ENCODE results near the gene RASSF7.
"Not testable (repeated sequence)": the region's sequence is repeated elsewhere in the genome, so short reads cannot be mapped to it uniquely, and the experiment has no call there.

Gene RASSF7

DNA sequence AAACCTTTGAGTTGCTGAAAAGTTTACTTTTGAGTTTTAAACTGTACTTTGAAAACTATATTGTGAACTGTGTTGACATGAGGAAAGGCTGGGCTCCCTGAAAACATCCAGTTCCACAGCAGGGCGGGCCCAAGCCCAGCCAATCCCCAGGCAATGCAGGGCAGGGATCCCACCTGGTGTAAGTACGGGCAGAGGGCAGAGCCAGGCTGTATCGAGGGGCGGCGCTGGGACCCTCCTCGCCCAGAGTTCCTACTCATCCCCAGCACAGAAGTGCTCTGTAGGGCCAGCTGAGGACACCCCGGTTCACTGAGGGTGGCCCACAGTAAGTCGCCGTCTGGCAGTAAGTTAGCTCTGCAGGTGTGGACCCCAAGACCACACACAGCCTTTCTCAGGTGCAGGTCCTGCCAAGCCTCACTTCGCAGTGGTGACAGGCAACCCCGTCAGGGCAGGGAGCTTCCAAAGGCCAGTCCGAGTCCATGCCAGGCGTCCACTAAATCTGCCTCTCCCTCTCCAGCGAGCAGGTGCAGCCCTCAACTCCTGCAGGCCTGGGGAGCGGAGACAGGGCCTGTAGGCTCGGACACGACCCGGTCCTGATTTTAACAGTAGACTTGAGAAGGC lies 6.3 kb downstream of the RASSF7 start:
- DNase-seq (ENCODE audit: low read depth in 2 of 2): no peak

DNA sequence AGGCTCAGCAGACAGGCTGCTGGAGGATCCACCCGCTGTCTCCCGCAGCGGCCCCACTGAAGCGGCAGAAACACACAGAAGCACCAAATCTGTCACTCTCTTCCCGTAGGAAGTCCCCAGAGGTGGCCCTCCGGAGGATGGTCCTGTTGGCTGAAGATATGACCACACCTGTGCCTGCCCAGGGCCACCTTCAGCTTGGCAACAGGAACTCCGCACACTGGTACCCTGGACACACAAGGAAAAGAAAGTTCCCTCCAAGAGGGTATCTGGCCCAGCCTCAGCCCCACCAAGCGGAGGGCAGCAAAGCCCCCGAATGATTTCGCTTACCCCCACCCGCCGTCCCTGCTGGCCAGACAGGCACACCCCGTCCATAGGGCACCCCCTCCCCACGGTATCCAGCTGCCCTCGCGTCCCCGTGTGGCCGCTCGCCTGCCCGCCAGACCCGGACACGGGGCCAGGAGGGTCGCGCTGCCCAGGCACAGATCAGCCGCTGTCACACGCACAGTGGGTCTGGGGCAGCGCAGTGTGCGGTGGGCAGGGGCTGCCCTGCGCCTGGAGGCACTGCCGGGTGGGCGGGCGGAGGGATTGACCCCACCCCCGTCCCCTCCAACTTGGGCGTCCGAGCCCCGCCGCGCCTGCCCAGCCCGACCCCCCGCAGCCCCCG lies 7.0 kb downstream of the RASSF7 start:
- no peak for DNase-seq (ENCODE audit: low read depth in 2 of 2)

DNA sequence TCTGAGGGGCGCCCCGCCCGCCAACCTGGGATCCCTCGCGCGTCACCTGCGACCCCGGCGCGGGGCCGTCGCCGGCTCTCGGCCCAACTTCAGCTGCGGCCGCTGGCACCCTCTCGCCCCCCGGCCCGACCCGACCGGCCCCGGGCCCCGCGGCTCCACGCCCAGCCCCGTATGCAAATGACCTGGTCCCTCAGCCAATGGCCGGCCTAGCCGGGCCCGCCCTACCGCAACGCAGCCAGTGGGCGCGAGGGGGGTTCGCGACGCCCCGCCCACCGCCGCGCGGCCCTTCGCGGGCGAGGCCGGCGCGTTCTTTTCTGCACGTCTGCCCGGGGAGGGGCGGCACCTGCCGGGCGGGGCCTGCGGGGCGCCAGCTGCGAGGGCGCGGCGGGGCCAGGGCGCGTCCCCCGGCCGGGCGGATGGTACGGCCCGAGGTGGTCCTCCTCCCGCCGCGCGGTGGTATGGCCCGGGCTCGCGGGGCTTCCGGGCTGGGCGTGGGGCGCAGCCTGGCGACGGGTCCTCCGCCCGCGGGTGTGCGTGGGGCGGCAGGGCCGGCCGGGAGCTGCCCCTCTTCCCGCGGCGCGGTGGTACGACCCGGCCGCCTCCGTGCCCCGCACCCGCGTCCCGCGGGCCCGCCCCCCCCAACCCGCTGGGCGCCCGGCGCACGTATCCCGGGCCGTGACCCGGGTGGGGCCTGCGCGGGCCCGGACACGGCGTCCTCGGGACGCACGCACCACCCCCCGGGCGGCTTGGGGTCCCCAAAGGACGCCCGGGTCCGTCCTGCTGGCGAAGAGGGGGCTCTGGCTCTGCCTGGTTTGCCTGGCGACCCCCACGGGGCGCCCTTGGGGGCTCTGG lies 7.8 kb downstream of the RASSF7 start:
- peak; percentile 70 to 89 for DNase-seq (ENCODE audit: low read depth in 2 of 2)

DNA sequence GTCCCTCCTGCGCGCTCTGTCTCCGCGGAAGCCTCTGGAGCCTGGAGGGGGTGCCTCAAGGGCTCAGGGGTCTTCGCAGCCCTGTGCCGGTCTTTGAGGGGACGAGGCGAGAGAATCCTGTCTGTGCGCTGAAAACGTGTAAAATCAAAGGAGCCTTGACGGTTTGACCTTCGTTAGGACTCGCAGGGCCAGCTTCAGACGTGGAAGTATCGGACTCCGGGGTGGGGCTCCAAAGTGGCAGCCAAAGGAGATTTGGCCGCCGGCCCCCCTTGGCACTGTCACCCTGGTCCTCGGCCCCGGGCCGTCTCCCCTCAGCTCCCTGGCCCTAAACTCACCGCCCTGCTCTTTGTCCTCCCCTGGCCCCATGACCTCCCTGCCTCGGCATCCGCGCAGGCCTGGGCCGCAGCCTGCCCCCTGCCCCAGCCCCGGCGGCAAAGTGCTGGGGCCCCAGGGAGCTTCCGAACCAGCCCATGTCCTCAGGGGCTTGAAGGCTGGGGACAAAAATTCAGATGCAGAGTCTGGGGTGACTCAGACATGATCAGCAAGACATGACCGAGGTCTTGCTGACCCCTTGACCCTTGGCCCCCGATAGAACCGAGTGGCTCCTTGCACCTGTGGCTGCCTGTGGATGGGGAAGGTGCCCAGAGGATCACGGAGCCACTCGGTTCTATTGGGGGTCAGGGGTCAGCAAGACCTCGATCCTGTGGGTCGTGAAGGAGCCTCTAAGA lies 8.6 kb downstream of the RASSF7 start:
- DNase-seq (ENCODE audit: low read depth in 2 of 2): no peak

DNA sequence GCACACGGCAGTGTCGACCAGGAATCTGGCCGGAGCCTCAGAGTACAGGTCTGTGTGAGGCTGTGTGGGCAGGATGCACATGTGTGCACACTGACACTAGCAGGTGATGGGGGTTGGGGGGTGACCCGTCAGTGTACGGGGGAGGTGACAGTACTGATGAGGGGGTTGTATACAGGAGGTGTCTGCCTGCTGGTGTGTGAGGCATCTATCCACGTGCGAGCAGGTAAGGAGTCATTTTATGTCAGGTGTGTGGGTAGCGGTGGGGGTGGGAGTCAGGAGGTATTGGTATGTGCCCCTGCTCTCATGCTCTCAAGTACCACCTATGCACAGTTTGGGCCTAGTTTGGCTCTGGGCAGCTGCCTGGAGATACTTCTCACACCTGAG lies 11.0 kb downstream of the RASSF7 start:
- DNase-seq (ENCODE audit: low read depth in 2 of 2): no peak

DNA sequence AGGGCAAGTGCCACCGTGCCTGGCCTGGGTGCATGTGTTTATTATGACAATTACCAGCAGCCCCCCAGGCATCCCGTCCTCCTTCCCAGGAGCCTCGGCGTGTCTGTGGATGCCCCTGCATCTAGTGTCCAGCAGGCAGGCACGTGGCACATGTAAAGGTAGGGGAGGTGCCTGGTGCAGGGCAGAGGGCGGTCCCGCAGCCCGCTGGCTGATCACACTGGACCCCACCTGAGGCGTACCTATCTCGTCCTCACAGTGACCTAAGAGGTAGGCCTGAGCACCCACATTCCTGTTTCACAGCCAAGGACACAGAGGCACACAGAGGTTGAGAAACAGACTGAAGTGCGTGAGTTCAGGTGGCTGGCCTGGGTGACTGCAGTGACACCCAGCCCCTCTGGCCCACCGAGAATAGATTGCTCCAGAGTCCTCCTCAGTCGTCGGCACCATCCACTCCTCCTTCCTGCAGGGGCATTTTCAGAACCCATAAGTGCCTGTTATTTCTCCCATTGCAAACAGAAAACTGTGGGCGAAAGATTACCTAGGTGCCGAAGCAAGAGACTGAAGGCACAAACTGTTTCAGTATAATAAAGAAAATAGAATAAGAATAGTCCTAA lies 12.5 kb downstream of the RASSF7 start:
- no peak for DNase-seq (ENCODE audit: low read depth in 2 of 2)

DNA sequence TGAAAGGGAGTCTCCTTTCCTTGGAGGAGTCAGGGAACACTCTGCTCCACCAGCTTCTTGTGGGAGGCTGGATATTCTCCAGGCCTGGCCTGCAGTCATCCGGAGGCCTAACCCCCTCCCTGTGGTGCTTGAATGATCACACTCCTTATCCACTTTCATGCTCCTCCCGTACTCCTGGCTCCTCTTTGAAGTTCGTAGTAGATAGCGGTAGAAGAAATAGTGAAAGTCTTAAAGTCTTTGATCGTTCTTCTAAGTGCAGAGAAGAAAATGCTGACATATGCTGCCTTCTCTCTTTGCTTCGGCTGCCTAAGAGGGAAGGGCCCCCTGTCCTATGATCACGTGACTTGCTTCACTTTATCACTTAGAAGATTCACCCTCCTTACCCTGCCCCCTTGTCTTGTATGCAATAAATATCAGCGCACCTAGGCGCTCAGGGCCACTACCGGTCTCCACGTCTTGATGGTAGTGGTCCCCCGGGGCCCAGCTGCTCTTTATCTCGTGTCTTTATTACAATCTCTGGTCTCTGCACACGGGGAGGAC lies 13.3 kb downstream of the RASSF7 start:
- not testable (repeated sequence) for DNase-seq (ENCODE audit: low read depth in 2 of 2)

DNA sequence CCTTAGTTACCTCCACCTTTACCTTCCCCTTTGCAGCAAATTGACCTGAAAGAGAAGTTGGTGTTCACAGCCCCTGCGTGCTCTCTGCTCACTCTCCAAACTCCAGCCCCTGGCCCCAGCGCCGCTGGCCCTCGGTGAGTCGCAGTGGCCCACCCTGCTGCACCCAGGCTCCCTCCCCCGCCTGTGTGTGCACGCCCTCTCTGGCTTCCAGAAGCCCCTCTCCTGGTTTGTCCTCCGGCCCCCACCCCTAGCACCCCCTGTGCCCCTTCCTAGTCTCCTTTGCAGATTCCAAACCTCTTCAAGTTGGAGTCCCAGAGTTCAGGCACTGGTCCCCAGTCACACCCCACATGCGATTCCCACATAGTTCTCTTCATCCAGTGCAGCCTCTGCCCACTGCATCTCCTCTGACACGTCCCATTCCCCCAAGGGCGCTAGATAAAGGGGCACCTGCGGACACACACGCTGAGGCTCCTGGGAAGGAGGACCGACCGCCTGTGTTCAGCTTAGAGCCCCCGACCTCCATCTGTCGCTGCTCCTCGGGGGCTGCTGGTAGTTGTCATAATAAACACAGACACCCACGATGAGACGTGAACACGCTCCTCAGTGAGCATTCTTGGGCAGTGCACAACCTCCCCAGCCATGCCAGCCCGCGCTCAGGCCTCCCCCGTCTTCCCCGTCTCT lies 14.0 kb downstream of the RASSF7 start:
- DNase-seq (ENCODE audit: low read depth in 2 of 2): no peak

DNA sequence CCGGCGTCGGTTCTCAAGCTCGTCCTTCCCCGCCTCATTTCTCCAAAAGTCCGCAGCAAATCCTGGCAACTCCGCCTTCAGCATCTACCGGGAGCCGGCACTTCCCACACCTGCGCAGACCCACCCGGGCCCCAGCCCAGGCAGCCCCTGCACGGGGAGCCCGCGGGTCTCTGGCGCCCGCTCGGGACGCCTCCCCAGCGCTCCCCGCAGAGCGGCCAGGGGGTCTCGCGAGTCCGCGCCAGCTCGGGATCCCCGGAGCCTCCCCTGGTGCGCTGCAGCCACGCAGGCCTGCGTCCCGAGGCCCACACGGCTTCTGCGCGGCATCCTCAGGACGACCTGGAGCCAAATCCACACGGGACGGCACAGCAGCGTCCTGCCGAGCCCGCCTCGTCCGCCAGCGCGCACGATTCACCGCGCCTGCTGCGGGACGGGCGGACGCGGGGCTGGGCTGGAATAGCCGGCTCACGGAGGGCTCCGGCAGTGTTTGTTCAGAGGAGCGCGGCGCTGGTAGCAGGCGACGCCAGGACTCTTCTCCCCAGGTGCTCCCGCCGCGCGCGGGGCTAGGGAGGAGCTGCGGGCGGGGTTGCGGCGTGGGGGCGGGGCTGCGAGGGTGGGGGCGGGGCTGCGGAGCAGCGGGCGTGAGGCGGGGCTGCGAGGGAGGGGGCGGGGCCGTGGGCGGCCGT lies 14.7 kb downstream of the RASSF7 start:
- DNase-seq (ENCODE audit: low read depth in 2 of 2): no peak

DNA sequence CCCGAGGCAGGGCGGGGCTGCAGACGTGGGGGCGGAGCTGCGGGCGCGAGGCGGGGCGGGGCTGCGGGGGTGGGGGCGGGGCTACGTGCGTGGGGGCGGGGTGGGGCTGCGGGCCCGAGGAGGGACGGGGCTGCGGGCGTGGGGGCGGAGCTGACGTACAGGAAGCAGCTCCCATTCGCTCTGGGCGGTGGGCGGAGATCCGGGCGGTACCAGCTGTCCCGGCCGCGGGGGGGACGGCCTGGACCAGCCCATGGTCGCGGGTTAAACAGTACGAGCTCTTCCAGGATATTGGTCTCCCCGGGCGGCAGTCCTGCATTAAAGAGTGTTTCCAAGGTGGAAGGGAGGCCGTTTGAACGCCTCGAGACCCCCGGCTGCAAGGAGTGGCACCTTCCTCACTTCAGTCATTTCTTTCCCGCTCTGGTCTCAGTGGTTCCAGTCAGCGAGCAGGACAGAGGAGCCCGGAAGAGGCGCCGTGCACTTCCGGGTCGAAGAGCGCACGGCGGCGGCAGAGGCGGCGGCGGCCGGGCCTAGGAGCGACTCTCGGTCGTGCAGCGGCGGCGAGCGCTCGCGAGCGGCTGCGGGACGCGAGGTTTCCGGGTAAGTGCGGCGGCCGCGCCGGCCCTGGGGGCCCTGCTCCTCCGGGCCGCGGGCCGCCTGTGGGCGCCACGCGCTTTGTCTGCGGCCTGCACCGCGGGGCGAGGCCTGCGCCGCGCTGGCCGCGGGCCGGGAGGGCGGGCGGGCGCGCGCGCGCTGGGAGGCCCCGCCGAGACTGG lies 15.4 kb downstream of the RASSF7 start, which contains the start of gene PHRF1:
Gene PHRF1 (plus strand): TSS at position 475 of the 773 bp plus-strand sequence. CDS start 5,043 bp downstream, outside the sequence.
- peak; percentile 92 to 97 for DNase-seq (ENCODE audit: low read depth in 2 of 2)

DNA sequence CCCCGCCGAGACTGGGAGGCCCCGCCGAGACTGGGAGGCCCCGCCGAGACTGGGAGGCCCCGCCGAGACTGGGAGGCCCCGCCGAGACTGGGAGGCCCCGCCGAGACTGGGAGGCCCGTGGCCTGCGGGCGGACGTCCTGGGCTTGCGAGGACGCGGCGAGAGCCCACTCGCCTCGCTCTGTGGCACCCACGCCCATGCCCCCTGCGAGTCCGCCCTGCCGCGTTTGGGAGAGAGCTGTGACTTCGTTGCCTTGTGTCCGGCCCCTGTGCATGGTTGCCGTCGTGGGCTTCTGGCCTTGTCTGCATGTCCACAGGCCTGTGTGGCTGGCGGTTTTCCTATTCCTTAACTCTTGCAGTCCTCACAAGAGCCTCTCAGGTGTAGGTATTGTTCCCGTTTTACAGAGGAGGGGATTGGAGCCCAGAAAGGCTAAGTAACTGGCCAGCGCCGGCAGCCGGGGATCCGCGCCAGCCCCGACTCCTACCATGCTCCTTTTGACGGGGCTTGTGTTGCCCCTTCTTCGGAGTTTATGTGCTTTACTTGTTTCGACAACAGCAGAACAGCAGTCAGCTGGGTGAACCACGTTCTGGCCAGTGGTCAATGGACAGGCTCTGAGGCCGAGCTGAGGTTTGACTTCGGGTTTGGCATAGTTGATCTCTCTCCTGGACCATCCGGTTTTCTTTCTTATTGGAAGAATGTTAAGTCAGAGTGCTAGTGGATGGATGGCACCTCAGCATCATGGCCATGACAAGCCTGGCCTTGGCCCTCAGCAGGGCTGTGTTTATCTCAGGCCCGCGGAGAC lies 16.2 kb downstream of the RASSF7 start:
- DNase-seq (ENCODE audit: low read depth in 2 of 2): no peak

DNA sequence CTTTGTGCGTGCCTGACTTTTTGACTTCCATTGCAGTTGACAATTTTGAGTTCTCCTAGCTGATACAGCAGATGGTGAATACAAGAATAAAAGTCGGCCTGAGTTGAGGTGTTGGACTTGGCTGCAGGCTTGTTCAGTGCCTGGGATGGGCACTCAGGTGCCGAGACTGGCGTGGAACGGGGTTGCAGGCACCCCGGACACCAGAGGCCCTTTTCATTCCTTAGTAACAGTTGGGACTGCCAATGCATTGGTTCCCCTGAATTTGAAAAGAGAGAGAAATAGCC lies 16.8 kb downstream of the RASSF7 start:
- no peak for DNase-seq (ENCODE audit: low read depth in 2 of 2)

DNA sequence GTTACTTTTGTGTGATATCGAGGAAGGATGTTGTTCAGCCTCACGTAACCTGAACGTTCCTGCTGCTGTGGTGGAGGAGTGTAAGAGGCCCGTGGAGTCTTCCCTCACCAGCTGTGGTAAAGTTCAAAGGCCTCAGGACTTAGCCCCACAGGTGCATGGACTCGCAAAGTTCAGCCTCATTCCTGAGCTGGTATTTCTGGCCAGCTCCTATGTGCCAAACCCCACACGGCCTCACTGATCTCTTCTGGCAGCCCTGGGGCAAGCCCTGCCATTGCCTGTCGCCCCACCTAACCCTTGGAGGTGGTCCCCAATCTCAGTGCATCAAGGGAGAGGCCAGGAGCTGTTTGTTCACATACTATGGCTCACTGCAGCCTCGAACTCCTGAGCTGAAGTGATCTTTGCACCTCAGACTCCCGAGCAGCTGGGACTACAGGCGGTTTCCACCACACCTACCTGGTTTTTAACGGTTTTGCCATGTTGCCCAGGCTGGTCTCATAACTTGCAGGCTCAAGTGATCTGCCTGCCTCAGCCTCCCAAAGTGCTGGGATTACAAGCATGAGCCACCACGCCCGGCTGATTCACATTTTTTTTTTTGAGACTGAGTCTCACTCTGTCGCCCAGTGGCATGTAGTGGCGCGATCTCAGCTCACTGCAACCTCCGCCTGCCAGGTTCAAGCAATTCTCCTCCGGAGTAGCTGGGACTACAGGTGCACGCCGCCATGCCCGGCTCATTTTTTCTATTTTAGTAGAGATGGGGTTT lies 17.7 kb downstream of the RASSF7 start:
- no peak for DNase-seq (ENCODE audit: low read depth in 2 of 2)

DNA sequence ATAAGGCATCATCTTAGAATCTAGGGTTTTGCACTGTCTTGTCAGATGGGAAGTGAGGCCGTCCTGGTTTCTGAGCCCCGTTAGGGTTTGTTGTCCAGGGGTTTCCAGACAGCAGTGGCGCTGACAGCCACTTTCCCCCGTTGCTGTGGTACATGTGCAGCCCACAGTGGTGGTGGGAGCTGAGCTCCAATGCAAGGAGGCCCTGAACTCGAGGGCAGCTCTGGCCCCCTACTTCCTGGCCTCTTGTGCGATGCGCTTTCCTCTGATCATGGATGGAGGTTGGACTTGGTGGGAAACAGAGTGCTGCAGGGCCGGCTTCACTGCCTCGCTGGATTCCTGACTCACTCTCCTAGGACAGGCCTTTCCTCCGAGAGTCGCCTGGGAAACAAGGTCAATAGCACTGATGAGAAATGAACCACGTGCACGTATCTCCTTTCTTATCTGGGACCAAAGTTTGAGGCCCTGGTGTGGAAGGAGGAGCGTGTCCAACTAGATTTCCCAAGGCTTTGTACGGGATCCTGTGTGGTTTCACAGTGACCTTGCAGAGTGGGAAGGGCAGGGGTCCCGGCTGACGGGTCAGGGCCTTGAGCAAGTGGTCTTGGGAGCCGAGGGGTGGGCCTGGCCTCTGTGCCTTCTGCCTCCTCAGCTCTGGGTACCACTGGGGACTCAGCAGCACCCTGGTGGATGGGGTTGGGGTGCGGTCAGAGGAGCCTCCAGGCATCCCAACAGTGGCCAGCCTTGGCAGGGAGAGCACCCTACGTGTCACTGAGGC lies 19.2 kb downstream of the RASSF7 start:
- no peak for DNase-seq (ENCODE audit: low read depth in 2 of 2)

DNA sequence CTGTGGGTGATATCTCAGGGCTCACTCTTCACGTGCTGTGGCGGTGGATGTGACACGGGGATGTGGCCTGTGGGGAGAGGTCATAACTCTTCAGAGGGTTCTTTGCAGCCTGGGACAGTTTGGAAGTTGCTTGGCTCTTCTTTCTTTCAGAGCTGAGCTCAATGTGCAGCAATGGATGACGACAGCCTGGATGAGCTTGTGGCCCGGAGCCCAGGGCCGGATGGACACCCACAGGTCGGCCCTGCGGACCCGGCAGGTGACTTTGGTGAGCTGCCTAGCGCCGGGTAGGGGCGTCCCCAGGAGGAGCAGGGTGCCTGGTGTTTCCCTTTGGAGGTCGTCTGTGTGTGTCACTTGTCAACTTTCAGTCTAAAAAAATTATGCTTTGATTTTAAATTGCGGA lies 20.6 kb downstream of the RASSF7 start:
- no peak for DNase-seq (ENCODE audit: low read depth in 2 of 2)

DNA sequence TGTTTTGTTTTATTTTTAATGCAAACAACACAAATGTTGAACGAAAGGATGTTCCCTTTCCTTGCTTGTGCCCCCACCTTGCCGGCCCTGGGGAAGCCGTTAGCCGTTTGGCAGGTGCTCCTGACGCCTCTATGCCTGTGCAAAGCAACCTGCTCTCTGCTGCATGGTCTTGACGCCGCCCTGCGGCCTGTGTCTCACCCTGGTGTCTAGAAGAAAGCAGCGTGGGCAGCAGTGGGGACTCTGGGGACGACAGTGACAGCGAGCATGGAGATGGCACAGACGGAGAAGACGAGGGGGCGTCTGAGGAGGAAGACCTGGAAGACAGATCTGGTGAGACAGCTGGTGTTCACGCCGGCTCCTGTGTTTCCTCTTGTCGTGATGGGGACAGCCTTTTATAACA lies 21.0 kb downstream of the RASSF7 start:
- DNase-seq (ENCODE audit: low read depth in 2 of 2): no peak

DNA sequence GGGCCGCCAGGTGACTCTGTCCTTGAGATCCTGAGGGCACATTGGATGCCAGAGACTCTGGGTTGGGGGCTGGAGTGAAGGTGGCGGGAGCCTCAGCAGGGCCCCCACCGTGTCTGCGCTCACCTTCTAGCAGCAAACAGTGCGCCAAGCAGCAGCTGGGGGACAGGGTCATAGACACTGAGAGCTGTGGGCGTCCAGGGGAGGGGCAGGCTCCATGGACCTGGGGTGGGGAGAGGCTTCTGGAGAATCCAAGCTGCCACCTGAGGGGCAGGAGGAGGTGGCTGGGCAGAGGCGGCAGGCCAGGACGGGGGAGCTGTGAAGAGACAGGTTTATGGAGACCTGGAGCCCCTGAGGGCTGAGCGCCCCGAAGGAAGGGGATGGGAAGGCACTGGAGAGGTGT lies 23.5 kb downstream of the RASSF7 start:
- no peak for DNase-seq (ENCODE audit: low read depth in 2 of 2)
